ENCODE results near the gene RAB3D. TPM values are rescaled to one million over a fixed set of nuclear protein-coding genes. Genes with fewer than 3 reads are reported as not detected.

Gene RAB3D
- total RNA-seq, 2 donors from 2014 or later: 33.9 to 81.2 TPM

DNA sequence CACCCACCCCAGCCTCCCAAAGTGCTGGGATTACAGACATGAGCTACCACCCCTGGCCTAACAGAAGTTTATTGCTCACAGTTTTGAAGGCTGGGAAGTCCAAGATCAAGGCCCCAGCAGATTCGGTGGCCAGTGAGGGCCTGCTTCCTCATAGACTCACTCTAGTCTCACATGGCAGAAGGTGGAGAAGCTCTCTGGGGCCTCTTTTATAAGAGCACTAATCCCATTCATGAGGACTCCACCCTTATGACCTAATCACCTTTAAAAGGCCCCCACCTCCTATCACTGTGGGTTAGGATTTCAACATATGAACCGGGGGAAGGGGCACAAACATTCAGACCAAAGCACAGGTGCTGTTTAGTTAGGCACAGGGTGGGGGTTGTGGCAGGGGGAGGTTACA, 28.1 kb upstream of the RAB3D start:
- intact Hi-C loops (cut with DNase I): no loop called here
- H3K4me3 ChIP-seq: no peak overlapping the region
- no peak for TF ChIP-seq POLR2A (IDR thresholded peaks at IDR 0.05)
- TF ChIP-seq POLR2AphosphoS5 (IDR thresholded peaks at IDR 0.05): no peak
- TF ChIP-seq, protein P1, sequence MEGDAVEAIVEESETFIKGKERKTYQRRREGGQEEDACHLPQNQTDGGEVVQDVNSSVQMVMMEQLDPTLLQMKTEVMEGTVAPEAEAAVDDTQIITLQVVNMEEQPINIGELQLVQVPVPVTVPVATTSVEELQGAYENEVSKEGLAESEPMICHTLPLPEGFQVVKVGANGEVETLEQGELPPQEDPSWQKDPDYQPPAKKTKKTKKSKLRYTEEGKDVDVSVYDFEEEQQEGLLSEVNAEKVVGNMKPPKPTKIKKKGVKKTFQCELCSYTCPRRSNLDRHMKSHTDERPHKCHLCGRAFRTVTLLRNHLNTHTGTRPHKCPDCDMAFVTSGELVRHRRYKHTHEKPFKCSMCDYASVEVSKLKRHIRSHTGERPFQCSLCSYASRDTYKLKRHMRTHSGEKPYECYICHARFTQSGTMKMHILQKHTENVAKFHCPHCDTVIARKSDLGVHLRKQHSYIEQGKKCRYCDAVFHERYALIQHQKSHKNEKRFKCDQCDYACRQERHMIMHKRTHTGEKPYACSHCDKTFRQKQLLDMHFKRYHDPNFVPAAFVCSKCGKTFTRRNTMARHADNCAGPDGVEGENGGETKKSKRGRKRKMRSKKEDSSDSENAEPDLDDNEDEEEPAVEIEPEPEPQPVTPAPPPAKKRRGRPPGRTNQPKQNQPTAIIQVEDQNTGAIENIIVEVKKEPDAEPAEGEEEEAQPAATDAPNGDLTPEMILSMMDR (IDR thresholded peaks at IDR 0.05): no peak
- H3K27ac ChIP-seq: no peak overlapping the region
- H3K9me3 ChIP-seq: no peaks in the 10 kb centered on the region
- H3K27me3 ChIP-seq (replicated peaks; ENCODE audit: insufficient read depth): no peaks in the 10 kb centered on the region
- H3K4me1 ChIP-seq (replicated peaks): no peaks in the 10 kb centered on the region
- 74% methylated on average over 2 of the region's 2 CpGs for WGBS
- peaks cover 0 to 5% of the 10 kb centered on the region in 2 donors for H3K36me3 ChIP-seq
- no peak for DNase-seq (ENCODE audit: low spot score)

DNA sequence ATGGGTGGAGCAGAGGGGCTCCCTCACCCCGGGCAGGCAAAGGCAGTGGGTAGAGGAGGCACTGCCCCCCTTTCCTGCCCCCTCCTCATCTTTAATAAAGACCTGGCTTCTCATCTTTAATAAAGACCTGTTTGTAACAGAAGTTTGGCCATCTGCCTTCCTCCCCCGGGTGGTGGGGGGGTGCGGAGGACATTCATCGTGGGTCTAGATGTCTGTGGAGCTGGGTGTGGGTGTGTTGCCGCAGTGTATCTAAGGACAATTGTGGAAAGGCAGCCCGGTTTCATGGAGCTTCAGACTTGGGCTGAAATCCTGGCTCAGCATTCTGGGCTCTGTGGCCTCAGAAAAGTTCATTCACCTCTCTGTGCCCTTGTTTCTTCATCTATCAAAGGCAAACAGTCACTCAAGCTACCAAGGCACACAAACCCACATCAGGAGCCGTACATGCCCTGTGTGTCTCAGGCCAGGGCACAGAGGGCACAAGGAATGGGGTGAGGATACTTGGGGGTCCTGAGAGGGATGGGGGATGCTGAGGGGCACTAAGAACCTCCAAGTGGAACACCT, 26.2 kb upstream of the RAB3D start:
- H3K27ac ChIP-seq: no peak overlapping the region
- no peaks in the 10 kb centered on the region for H3K9me3 ChIP-seq
- TF ChIP-seq POLR2AphosphoS5 (IDR thresholded peaks at IDR 0.05) (no peak), POLR2A (IDR thresholded peaks at IDR 0.05) (no peak)
- TF ChIP-seq, protein P1 (IDR thresholded peaks at IDR 0.05): no peak
- intact Hi-C loops (cut with DNase I): no loop called here
- no peaks in the 10 kb centered on the region for H3K4me1 ChIP-seq (replicated peaks)
- 55% methylated on average over 7 of the region's 7 CpGs for WGBS
- H3K4me3 ChIP-seq: no peak overlapping the region
- no peaks in the 10 kb centered on the region for H3K27me3 ChIP-seq (replicated peaks; ENCODE audit: insufficient read depth)
- peaks cover 0 to 5% of the 10 kb centered on the region in 2 donors for H3K36me3 ChIP-seq
- no peak for DNase-seq (ENCODE audit: low spot score)

DNA sequence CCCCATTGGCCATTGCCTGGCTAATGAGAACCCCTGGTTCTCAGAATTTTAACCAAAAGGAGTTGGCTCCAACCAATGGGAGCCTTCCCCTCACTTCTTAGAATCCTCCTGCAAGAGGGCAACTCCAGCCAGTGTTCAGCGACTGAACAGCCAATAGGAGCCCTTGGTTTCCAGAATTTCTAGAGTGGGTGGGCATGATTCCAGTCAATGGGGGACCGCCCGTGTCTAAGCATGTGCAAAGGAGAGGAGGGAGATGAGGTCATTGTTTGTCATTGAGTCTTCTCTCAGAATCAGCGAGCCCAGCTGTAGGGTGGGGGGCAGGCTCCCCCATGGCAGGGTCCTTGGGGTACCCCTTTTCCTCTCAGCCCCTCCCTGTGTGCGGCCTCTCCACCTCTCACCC, 25.5 kb upstream of the RAB3D start:
- intact Hi-C loops (cut with DNase I): no loop called here
- 55% methylated on average over 5 of the region's 5 CpGs for WGBS

DNA sequence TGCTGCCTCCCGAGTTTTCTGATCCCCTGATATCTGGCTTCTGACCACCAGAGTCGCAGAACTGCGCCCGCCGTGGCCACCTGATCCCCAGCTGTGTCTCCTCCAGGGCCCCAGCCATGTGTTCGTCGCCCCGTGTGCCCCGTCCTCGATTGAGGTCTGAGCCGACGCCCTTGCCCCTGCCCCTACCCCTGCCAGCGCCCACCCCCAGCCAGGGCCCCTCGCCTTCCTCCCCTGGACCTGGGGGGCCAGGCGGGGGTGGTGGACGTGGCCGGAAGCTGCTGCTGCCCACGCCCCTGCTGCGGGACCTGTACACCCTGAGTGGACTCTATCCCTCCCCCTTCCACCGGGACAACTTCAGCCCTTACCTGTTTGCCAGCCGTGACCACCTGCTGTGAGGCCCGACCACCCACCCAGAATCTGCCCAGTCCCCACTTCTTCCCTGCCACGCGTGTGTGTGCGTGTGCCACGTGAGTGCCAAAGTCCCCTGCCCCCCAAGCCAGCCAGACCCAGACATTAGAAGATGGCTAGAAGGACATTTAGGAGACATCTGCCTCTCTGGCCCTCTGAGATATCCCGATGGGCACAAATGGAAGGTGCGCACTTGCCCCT, 24.9 kb upstream of the RAB3D start:
- Histone ChIP-seq H3K27me3 (replicated peaks; ENCODE audit: insufficient read depth) (no peaks in the 10 kb centered on the region), H3K9me3 (no peaks in the 10 kb centered on the region), H3K27ac (no peak overlapping the region), H3K36me3 (peaks cover 0 to 5% of the 10 kb centered on the region in 2 donors), H3K4me1 (replicated peaks) (no peaks in the 10 kb centered on the region), H3K4me3 (no peak overlapping the region)
- WGBS: 87% methylated on average over 26 of the region's 28 CpGs
- TF ChIP-seq POLR2AphosphoS5 (IDR thresholded peaks at IDR 0.05) (no peak), POLR2A (IDR thresholded peaks at IDR 0.05) (no peak)
- TF ChIP-seq, protein P1 (IDR thresholded peaks at IDR 0.05): no peak
- intact Hi-C loops (cut with DNase I): no loop called here
- DNase-seq (ENCODE audit: low spot score): no peak

More for the DNA sequence above, 25.5 kb upstream of the RAB3D start:
- Histone ChIP-seq H3K27ac (no peak overlapping the region), H3K4me1 (replicated peaks) (no peaks in the 10 kb centered on the region), H3K9me3 (no peaks in the 10 kb centered on the region), H3K27me3 (replicated peaks; ENCODE audit: insufficient read depth) (no peaks in the 10 kb centered on the region), H3K36me3 (peaks cover 0 to 5% of the 10 kb centered on the region in 2 donors), H3K4me3 (no peak overlapping the region)
- no peak for TF ChIP-seq POLR2AphosphoS5 (IDR thresholded peaks at IDR 0.05)
- TF ChIP-seq POLR2A (IDR thresholded peaks at IDR 0.05): no peak
- TF ChIP-seq, protein P1 (IDR thresholded peaks at IDR 0.05): no peak
- no peak for DNase-seq (ENCODE audit: low spot score)

DNA sequence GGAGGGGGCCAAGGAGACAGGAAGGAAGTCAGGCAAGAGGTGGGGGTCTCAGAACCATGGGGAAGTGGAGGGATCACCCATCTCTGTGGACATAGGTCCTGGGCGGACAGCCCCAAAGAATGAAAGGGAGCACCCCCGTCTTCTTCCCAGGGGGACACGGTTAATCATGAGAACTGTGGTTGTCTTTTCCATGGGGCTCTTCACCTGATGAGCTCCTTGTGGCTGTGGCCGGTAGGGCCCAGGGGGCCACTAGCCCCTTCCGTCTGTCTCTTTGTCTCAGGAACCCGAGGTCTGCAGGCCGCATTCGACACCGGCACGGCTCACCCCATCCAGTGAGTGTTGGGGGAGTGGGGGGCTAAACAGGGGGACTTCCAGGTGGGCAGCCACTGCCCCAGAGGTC, 24.4 kb upstream of the RAB3D start:
- H3K36me3 ChIP-seq: peaks cover 0 to 3% of the 10 kb centered on the region in 2 donors
- no peak overlapping the region for H3K27ac ChIP-seq
- TF ChIP-seq, protein P1 (IDR thresholded peaks at IDR 0.05): no peak
- TF ChIP-seq POLR2A (IDR thresholded peaks at IDR 0.05) (no peak), POLR2AphosphoS5 (IDR thresholded peaks at IDR 0.05) (no peak)
- H3K27me3 ChIP-seq (replicated peaks; ENCODE audit: insufficient read depth): no peaks in the 10 kb centered on the region
- 83% methylated on average over 10 of the region's 10 CpGs for WGBS
- no peak overlapping the region for H3K4me3 ChIP-seq
- H3K4me1 ChIP-seq (replicated peaks): no peaks in the 10 kb centered on the region
- intact Hi-C loops (cut with DNase I): no loop called here
- H3K9me3 ChIP-seq: no peaks in the 10 kb centered on the region
- no peak for DNase-seq (ENCODE audit: low spot score)
